MM.1S (cell line): ENCODE results near the gene SVEP1.

Experiments
- DNase-seq: peaks from one replicate; pipeline ENCODE4 v3.0.0-alpha.2; 2015
- H2AFZ ChIP-seq: fragments of 300-600 bp; sonication (generic); 2 replicates; pipeline ENCODE4 v1.6.0; 2016; ENCODE audit warnings: antibody characterized with exemption, low read length
- H3F3A ChIP-seq: fragments of 300-600 bp; sonication (generic); 2 replicates; pipeline ENCODE4 v1.6.1; 2016; ENCODE audit warnings: mild to moderate bottlenecking, antibody characterized with exemption, low read length, moderate library complexity, mixed read lengths; ENCODE audit not compliant: insufficient read depth
- H3K27ac ChIP-seq: fragments of 300-600 bp; sonication (generic); 2 replicates; pipeline ENCODE4 v1.5.1; 2016; ENCODE audit warnings: mild to moderate bottlenecking, low read length
- H3K27me3 ChIP-seq: fragments of 300-600 bp; sonication (generic); replicated peaks from 2 replicates; pipeline ENCODE4 v1.6.0; 2016; ENCODE audit warnings: low read length; ENCODE audit not compliant: insufficient read depth
- H3K36me3 ChIP-seq: fragments of 300-600 bp; sonication (generic); replicated peaks from 2 replicates; pipeline ENCODE4 v1.6.1; 2016; ENCODE audit warnings: mild to moderate bottlenecking, low read length, mixed read lengths; ENCODE audit not compliant: insufficient read depth
- H3K4me1 ChIP-seq: fragments of 300-600 bp; sonication (generic); 2 replicates; pipeline ENCODE4 v1.6.1; 2016; ENCODE audit warnings: low read length, mixed read lengths
- H3K4me2 ChIP-seq: fragments of 300-600 bp; sonication (generic); 2 replicates; pipeline ENCODE4 v1.6.0; 2016; ENCODE audit warnings: low read depth, low read length
- H3K4me3 ChIP-seq: fragments of 300-600 bp; sonication (generic); 2 replicates; pipeline ENCODE4 v1.5.1; 2016; ENCODE audit warnings: low read length, mixed read lengths
- H3K79me2 ChIP-seq: fragments of 300-600 bp; sonication (generic); 2 replicates; pipeline ENCODE4 v1.6.1; 2016; ENCODE audit warnings: mixed run types, low read length, mixed read lengths
- H3K9ac ChIP-seq: fragments of 300-600 bp; sonication (generic); 2 replicates; pipeline ENCODE4 v1.6.1; 2016; ENCODE audit warnings: low read length, mixed read lengths
- H3K9me2 ChIP-seq: fragments of 300-600 bp; sonication (generic); replicated peaks from 2 replicates; pipeline ENCODE4 v1.6.1; 2016; ENCODE audit warnings: mild to moderate bottlenecking, low read length, mixed read lengths; ENCODE audit not compliant: insufficient read depth
- H3K9me3 ChIP-seq: fragments of 300-600 bp; sonication (generic); replicated peaks from 2 replicates; pipeline ENCODE4 v1.6.1; 2016; ENCODE audit warnings: mild to moderate bottlenecking, low read length, mixed read lengths; ENCODE audit not compliant: insufficient read depth
- H4K20me1 ChIP-seq: fragments of 300-600 bp; sonication (generic); 2 replicates; pipeline ENCODE4 v1.6.1; 2016; ENCODE audit warnings: mild to moderate bottlenecking, low read length, moderate library complexity, mixed read lengths; ENCODE audit not compliant: insufficient read depth
- CTCF ChIP-seq: fragments of 300-600 bp; sonication (generic); IDR thresholded peaks from 2 replicates; pipeline ENCODE4 v1.5.1; 2016; ENCODE audit warnings: antibody characterized with exemption, low read length, mixed read lengths
- EZH2 ChIP-seq: fragments of 300-600 bp; sonication (generic); optimal IDR thresholded peaks from 2 replicates; pipeline ENCODE3; 2017; ENCODE audit warnings: low read depth, mild to moderate bottlenecking, antibody characterized with exemption, low read length, mixed read lengths
- EZH2phosphoT487 ChIP-seq: fragments of 300-600 bp; sonication (generic); IDR thresholded peaks from 2 replicates; pipeline ENCODE4 v1.6.1; 2018; ENCODE audit warnings: antibody characterized with exemption, low read length

SVEP1 gene

GRCh38 chr9:110582156-110582555 lies 2.6 kb upstream of the SVEP1 start:
- Histone ChIP-seq H3K27me3 (no peaks in the 10 kb centered on the region), H3K4me2 (no peak overlapping the region), H2AFZ (no peak overlapping the region), H3K27ac (no peak overlapping the region), H3K9me2 (no peaks in the 10 kb centered on the region), H3K79me2 (no peaks in the 10 kb centered on the region), H4K20me1 (no peaks in the 10 kb centered on the region), H3K9ac (no peak overlapping the region), H3F3A (no peaks in the 10 kb centered on the region), H3K4me3 (no peak overlapping the region), H3K9me3 (no peaks in the 10 kb centered on the region), H3K4me1 (no peaks in the 10 kb centered on the region), H3K36me3 (no peaks in the 10 kb centered on the region)
- no peak for DNase-seq
- TF ChIP-seq EZH2phosphoT487, result no peak
- TF ChIP-seq CTCF, result no peak

- Histone ChIP-seq H3K79me2 (no peaks in the 10 kb centered on the region), H4K20me1 (no peaks in the 10 kb centered on the region), H2AFZ (no peak overlapping the region), H3K27me3 (no peaks in the 10 kb centered on the region), H3K27ac (no peak overlapping the region), H3K9me2 (no peaks in the 10 kb centered on the region), H3K4me2 (no peak overlapping the region), H3K4me3 (no peak overlapping the region), H3K9me3 (no peaks in the 10 kb centered on the region), H3F3A (no peaks in the 10 kb centered on the region), H3K36me3 (no peaks in the 10 kb centered on the region), H3K4me1 (no peaks in the 10 kb centered on the region), H3K9ac (no peak overlapping the region)
- no peak for DNase-seq
- TF ChIP-seq CTCF, result no peak
- TF ChIP-seq EZH2, result no peak
- TF ChIP-seq EZH2phosphoT487, result no peak
Observed at GRCh38 chr9:110580850-110581249, 1.3 kb upstream of the SVEP1 start.

GRCh38 chr9:110579862-110580219 lies 300 bp upstream of the SVEP1 start:
- H3K27me3 ChIP-seq, result no peaks in the 10 kb centered on the region
- no peak overlapping the region for H3K27ac ChIP-seq

More at GRCh38 chr9:110579862-110580219, 300 bp upstream of the SVEP1 start:
- no peak for DNase-seq
- TF ChIP-seq EZH2phosphoT487, result no peak
- TF ChIP-seq CTCF, result no peak
- TF ChIP-seq EZH2, result no peak
- Histone ChIP-seq H3K4me2 (no peak overlapping the region), H2AFZ (no peak overlapping the region), H3K9me3 (no peaks in the 10 kb centered on the region), H3K36me3 (no peaks in the 10 kb centered on the region), H3K4me3 (no peak overlapping the region), H3K79me2 (no peaks in the 10 kb centered on the region), H3F3A (no peaks in the 10 kb centered on the region), H4K20me1 (no peaks in the 10 kb centered on the region), H3K9me2 (no peaks in the 10 kb centered on the region), H3K4me1 (no peaks in the 10 kb centered on the region), H3K9ac (no peak overlapping the region)
